ENCODE measurements around the gene SEPTIN12. TPM values are rescaled to one million over a fixed set of nuclear protein-coding genes. Genes with fewer than 3 reads are reported as not detected.

Gene SEPTIN12
- total RNA-seq, 1 donor from 2014 or later: not detected

DNA sequence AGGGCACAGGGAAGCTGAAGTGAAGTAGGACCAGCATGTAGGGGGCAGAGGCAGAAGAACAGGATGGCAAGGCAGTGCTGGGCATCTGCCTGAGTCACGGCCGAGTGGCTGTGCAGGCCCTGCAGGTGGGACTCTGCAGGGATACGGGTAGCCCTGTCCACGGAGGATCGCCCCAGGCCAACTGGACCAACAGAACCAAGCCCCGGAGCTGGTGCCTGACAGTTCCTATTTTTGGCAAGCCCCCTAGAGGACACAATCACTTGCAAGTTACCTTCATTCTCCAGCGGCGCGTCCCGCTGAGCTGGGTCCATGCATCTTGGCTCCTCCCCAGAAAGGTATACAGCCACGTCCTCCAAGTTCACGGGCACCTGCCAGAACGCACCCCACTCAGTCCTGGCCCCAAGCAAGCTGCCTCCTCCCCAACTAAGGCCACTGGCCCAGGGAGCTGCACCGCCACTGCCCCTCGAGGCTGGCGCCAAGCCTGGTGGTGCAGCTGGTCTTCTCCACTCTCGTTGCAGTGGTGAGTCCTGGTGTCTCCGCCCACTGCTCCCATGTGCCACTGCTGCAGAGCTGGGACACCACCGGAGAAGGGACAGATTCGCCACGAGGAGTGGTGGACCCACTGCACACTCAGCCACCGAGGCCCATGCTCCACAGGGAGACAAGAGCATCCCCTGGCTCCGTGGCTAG is 27.8 kb downstream of the SEPTIN12 start:
- Mint-ChIP-seq H3K36me3 (ENCODE audit: insufficient read depth) (peaks cover 21% of the 10 kb centered on the region), H3K27me3 (no peaks in the 10 kb centered on the region), H3K9me3 (ENCODE audit: low read depth) (peaks cover 3% of the 10 kb centered on the region)

DNA sequence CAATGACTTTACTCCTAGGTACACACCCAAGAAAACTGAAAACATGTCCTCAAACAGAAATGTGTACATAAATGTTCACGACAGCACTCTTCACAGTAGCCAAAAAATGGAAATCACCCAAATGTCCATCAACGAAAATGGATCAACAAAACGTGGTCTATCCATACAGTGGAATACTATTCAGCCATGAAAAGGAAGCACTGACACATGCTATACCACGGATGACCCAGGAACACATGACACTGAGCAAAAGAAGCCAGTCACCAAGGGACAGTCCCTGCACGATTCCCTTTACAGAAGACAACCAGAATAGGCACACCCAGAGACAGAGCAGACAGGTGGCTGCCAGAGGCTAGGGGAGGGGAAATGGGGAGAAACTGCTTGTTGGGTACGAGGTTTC is 32.5 kb downstream of the SEPTIN12 start:
- Mint-ChIP-seq H3K36me3 (ENCODE audit: insufficient read depth) (peaks cover 30% of the 10 kb centered on the region), H3K4me3 (ENCODE audit: low read depth) (no peak overlapping the region), H3K27me3 (no peaks in the 10 kb centered on the region), H3K9me3 (ENCODE audit: low read depth) (peaks cover 3% of the 10 kb centered on the region), H3K4me1 (ENCODE audit: low read depth) (no peaks in the 10 kb centered on the region), H3K27ac (no peak overlapping the region)
- no peak for DNase-seq (ENCODE audit: low spot score, unreplicated experiment)
- TF ChIP-seq, protein P1, sequence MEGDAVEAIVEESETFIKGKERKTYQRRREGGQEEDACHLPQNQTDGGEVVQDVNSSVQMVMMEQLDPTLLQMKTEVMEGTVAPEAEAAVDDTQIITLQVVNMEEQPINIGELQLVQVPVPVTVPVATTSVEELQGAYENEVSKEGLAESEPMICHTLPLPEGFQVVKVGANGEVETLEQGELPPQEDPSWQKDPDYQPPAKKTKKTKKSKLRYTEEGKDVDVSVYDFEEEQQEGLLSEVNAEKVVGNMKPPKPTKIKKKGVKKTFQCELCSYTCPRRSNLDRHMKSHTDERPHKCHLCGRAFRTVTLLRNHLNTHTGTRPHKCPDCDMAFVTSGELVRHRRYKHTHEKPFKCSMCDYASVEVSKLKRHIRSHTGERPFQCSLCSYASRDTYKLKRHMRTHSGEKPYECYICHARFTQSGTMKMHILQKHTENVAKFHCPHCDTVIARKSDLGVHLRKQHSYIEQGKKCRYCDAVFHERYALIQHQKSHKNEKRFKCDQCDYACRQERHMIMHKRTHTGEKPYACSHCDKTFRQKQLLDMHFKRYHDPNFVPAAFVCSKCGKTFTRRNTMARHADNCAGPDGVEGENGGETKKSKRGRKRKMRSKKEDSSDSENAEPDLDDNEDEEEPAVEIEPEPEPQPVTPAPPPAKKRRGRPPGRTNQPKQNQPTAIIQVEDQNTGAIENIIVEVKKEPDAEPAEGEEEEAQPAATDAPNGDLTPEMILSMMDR (IDR thresholded peaks at IDR 0.05; ENCODE audit: unreplicated experiment): no peak

More for the DNA sequence above, 27.8 kb downstream of the SEPTIN12 start:
- TF ChIP-seq, protein P1 (IDR thresholded peaks at IDR 0.05; ENCODE audit: unreplicated experiment): no peak
- no peak for DNase-seq (ENCODE audit: low spot score, unreplicated experiment)
- no peak overlapping the region for H3K27ac Mint-ChIP-seq
- H3K4me1 Mint-ChIP-seq (ENCODE audit: low read depth): no peaks in the 10 kb centered on the region
- H3K4me3 Mint-ChIP-seq (ENCODE audit: low read depth): no peak overlapping the region

DNA sequence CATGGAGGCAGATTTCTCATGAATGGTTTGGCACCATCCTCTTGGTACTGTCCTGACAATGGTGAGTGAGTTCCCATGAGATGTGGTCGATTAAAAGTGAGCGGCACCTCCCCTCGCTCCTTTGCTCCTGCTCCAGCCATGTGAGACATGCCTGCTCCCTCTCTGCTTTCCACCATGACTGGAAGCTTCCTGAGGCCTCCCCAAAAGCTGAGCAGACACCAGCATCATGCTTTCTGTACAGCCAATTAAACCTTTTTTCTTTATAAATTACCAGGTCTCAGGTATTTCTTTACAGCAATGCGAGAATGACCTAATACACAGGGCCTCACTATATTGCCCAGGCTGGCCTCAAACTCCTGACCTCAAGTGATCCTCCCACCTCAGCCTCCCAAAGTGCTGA is 33.3 kb downstream of the SEPTIN12 start:
- no peak overlapping the region for H3K4me3 Mint-ChIP-seq (ENCODE audit: low read depth)
- no peaks in the 10 kb centered on the region for H3K4me1 Mint-ChIP-seq (ENCODE audit: low read depth)
- H3K27me3 Mint-ChIP-seq: no peaks in the 10 kb centered on the region
- H3K9me3 Mint-ChIP-seq (ENCODE audit: low read depth): peaks cover 3% of the 10 kb centered on the region
- TF ChIP-seq, protein P1 (IDR thresholded peaks at IDR 0.05; ENCODE audit: unreplicated experiment): no peak
- H3K36me3 Mint-ChIP-seq (ENCODE audit: insufficient read depth): peaks cover 28% of the 10 kb centered on the region
- DNase-seq (ENCODE audit: low spot score, unreplicated experiment): no peak
- H3K27ac Mint-ChIP-seq: no peak overlapping the region

DNA sequence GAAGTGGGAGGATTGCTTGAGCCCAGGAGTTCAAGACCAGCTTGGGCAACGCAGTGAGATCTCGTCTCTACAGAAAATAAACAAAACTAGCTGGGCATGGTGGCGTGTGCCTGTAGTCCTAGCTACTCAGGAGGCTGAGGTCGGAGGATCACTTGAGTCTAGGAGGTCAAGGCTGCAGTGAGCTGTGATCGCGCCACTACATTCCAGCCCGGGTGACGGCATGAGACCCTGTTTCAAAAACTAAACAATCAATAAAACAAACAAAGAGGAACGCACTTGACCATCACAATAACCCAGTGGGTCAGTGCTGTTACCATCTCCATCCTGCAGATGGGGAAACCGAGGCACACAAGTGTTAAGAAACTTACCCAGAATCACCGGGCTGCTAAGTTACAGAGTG is 34.9 kb downstream of the SEPTIN12 start:
- H3K4me3 Mint-ChIP-seq (ENCODE audit: low read depth): no peak overlapping the region
- H3K27ac Mint-ChIP-seq: no peak overlapping the region
- TF ChIP-seq, protein P1 (IDR thresholded peaks at IDR 0.05; ENCODE audit: unreplicated experiment): no peak
- H3K36me3 Mint-ChIP-seq (ENCODE audit: insufficient read depth): peaks cover 21% of the 10 kb centered on the region
- H3K4me1 Mint-ChIP-seq (ENCODE audit: low read depth): no peaks in the 10 kb centered on the region
- DNase-seq (ENCODE audit: low spot score, unreplicated experiment): no peak
- H3K9me3 Mint-ChIP-seq (ENCODE audit: low read depth): peaks cover 3% of the 10 kb centered on the region
- H3K27me3 Mint-ChIP-seq: no peaks in the 10 kb centered on the region

DNA sequence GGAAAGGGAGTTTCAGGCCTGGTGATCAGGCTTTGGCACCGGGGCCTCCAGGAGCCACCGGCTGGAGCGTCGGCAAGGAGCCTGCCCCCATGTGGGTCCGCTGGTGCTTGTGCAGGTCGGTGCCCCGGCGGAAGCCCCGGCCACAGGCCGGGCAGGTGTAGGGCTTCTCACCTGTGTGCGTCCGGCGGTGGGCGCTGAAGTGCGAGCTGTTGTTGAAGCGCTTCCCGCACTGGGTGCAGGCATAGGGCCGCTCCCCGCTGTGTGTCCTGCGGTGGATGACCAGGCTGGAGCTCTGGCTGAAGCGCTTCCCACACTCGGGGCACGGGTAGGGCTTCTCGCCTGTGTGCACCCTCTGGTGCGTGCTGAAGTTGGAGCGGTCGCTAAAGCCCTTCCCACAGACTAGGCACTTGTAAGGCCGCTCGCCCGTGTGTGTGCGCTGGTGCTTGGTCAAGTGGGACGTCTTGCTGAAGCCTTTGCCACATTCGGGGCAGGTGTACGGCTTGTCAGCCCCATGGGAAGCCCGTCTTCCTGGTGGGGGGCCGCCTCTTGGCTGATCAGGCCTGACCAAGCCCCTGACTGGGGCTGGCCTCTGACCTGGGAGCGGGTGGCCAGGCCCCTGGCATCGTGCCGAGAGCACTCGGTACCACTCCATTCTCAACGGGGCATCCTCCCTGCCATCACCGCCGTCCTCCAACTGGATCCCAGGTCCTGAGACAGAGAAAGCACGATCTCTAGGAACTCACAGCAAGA is 35.6 kb downstream of the SEPTIN12 start:
- H3K4me1 Mint-ChIP-seq (ENCODE audit: low read depth): no peaks in the 10 kb centered on the region
- H3K9me3 Mint-ChIP-seq (ENCODE audit: low read depth): peaks cover 3% of the 10 kb centered on the region
- H3K4me3 Mint-ChIP-seq (ENCODE audit: low read depth): no peak overlapping the region
- H3K27me3 Mint-ChIP-seq: no peaks in the 10 kb centered on the region
- peaks cover 21% of the 10 kb centered on the region for H3K36me3 Mint-ChIP-seq (ENCODE audit: insufficient read depth)
- no peak overlapping the region for H3K27ac Mint-ChIP-seq
- TF ChIP-seq, protein P1 (IDR thresholded peaks at IDR 0.05; ENCODE audit: unreplicated experiment): no peak
- DNase-seq (ENCODE audit: low spot score, unreplicated experiment): no peak
